HG02840 (cell line): ENCODE measurements around the gene HIVEP1.

Experiments used
- ATAC-seq: cut with Tn5 transposase; IDR thresholded peaks from one replicate; pipeline ENCODE4 v1.9.1; 2021; ENCODE audit warnings: mild to moderate bottlenecking, moderate library complexity, moderate number of reproducible peaks; ENCODE audit not compliant: unreplicated experiment, low FRiP score

The HIVEP1 gene

GRCh38 chr6:12012038-12012557 lies at the start of gene HIVEP1:
HIVEP1 (plus strand) TSS chr6:12012312; CDS start chr6:12015629, 3,317 bp downstream.
- peak; percentile 4 for ATAC-seq

- ATAC-seq = no peak
Measured at GRCh38 chr6:11963756-11964500, 48.2 kb upstream of the HIVEP1 start.

- ATAC-seq = no peak
Measured at GRCh38 chr6:11964729-11965335, 47.3 kb upstream of the HIVEP1 start.

- ATAC-seq = no peak
Measured at GRCh38 chr6:11965499-11965898, 46.6 kb upstream of the HIVEP1 start.

- ATAC-seq = peak; percentile 57
Measured at GRCh38 chr6:11968241-11968806, 43.8 kb upstream of the HIVEP1 start.

GRCh38 chr6:11969092-11969491 lies 43.0 kb upstream of the HIVEP1 start:
- no peak for ATAC-seq

GRCh38 chr6:11970114-11970513 lies 42.0 kb upstream of the HIVEP1 start:
- no peak for ATAC-seq

- no peak for ATAC-seq
Measured at GRCh38 chr6:11971154-11971553, 41.0 kb upstream of the HIVEP1 start.

- no peak for ATAC-seq
Measured at GRCh38 chr6:11972270-11972669, 39.8 kb upstream of the HIVEP1 start.

GRCh38 chr6:11972806-11973205 lies 39.3 kb upstream of the HIVEP1 start:
- ATAC-seq = no peak

GRCh38 chr6:11973238-11973637 lies 38.9 kb upstream of the HIVEP1 start:
- ATAC-seq = no peak

- ATAC-seq = no peak
Measured at GRCh38 chr6:11974089-11974488, 38.0 kb upstream of the HIVEP1 start.

GRCh38 chr6:11975353-11975977 lies 36.6 kb upstream of the HIVEP1 start:
- peak; percentile 76 for ATAC-seq

GRCh38 chr6:11976489-11976888 lies 35.6 kb upstream of the HIVEP1 start:
- no peak for ATAC-seq

- ATAC-seq = no peak
Measured at GRCh38 chr6:11977193-11977592, 34.9 kb upstream of the HIVEP1 start.

- ATAC-seq = no peak
Measured at GRCh38 chr6:11977738-11978137, 34.4 kb upstream of the HIVEP1 start.

- no peak for ATAC-seq
Measured at GRCh38 chr6:11978169-11978987, 33.7 kb upstream of the HIVEP1 start.

GRCh38 chr6:11979866-11980265 lies 32.2 kb upstream of the HIVEP1 start:
- ATAC-seq = no peak

GRCh38 chr6:11983306-11983705 lies 28.8 kb upstream of the HIVEP1 start:
- no peak for ATAC-seq

- ATAC-seq = no peak
Measured at GRCh38 chr6:11987386-11987785, 24.7 kb upstream of the HIVEP1 start.
